Mesendoderm (in vitro differentiated cells): ENCODE measurements around the gene TMEM239.

Source experiments
- DNase-seq: peaks from one replicate; pipeline ENCODE4 v3.0.0; 2013
- H2AK5ac ChIP-seq: 2 replicates; pipeline ENCODE4 v1.6.1; 2013; ENCODE audit warnings: low read length, inconsistent platforms
- H2BK120ac ChIP-seq: 2 replicates; pipeline ENCODE4 v1.6.1; 2013; ENCODE audit warnings: low read depth, mild to moderate bottlenecking, low read length, moderate library complexity, mixed read lengths
- H2BK15ac ChIP-seq: replicated peaks from 2 replicates; pipeline ENCODE4 v1.6.1; 2013; ENCODE audit warnings: low read depth, mild to moderate bottlenecking, moderate library complexity
- H2BK5ac ChIP-seq: 2 replicates; pipeline ENCODE4 v1.6.1; 2013; ENCODE audit warnings: low read length, inconsistent platforms
- H3K18ac ChIP-seq: 2 replicates; pipeline ENCODE4 v1.6.1; 2013; ENCODE audit warnings: mild to moderate bottlenecking, low read length, mixed read lengths
- H3K23ac ChIP-seq: one replicate; pipeline ENCODE4 v1.6.1; 2013; ENCODE audit warnings: low read length
- H3K27ac ChIP-seq: 2 replicates; pipeline ENCODE4 v1.5.1; 2013; ENCODE audit warnings: low read depth, mild to moderate bottlenecking, inconsistent platforms, low read length, moderate library complexity
- H3K27me3 ChIP-seq: 2 replicates; pipeline ENCODE4 v1.6.1; 2013; ENCODE audit warnings: low read length, control low read depth, mild to moderate bottlenecking, inconsistent platforms; ENCODE audit not compliant: insufficient read depth, poor library complexity
- H3K36me3 ChIP-seq: 2 replicates; pipeline ENCODE4 v1.6.1; 2013; ENCODE audit warnings: low read length, inconsistent platforms; ENCODE audit not compliant: control insufficient read depth, insufficient read depth
- H3K4ac ChIP-seq: one replicate; pipeline ENCODE4 v1.6.1; 2013; ENCODE audit warnings: low read depth, mild to moderate bottlenecking, low read length, moderate library complexity
- H3K4me1 ChIP-seq: 2 replicates; pipeline ENCODE4 v1.6.1; 2013; ENCODE audit warnings: low read depth, low read length, inconsistent platforms; ENCODE audit not compliant: control insufficient read depth
- H3K4me2 ChIP-seq: 2 replicates; pipeline ENCODE4 v1.6.1; 2013; ENCODE audit warnings: low read length
- H3K4me3 ChIP-seq: 2 replicates; pipeline ENCODE4 v1.5.1; 2013; ENCODE audit warnings: mild to moderate bottlenecking, low read length
- H3K56ac ChIP-seq: one replicate; pipeline ENCODE4 v1.6.1; 2013; ENCODE audit warnings: low read length
- H3K79me1 ChIP-seq: 2 replicates; pipeline ENCODE4 v1.6.1; 2013; ENCODE audit warnings: low read length, inconsistent platforms
- H3K79me2 ChIP-seq: 2 replicates; pipeline ENCODE4 v1.6.1; 2013; ENCODE audit warnings: mild to moderate bottlenecking, low read length; ENCODE audit not compliant: control insufficient read depth, insufficient read depth
- H3K9ac ChIP-seq: 2 replicates; pipeline ENCODE4 v1.6.1; 2013; ENCODE audit warnings: low read length, inconsistent platforms
- H4K5ac ChIP-seq: one replicate; pipeline ENCODE4 v1.6.1; 2013; ENCODE audit warnings: low read length
- H4K8ac ChIP-seq: one replicate; pipeline ENCODE4 v1.6.1; 2013; ENCODE audit warnings: low read depth, mild to moderate bottlenecking, control low read depth, low read length, moderate library complexity
- WGBS: extraction: QIAGEN DNeasy Blood & Tissue Kit; methylation state at CpG from one replicate; pipeline ENCODE4 v1.1.7; 2013; ENCODE audit warnings: low lambda C conversion rate, missing lambda C conversion rate; ENCODE audit not compliant: insufficient coverage; ENCODE audit errors: extremely low coverage; 5-methylcytosine and 5-hydroxymethylcytosine counted together

The TMEM239 gene

DNA sequence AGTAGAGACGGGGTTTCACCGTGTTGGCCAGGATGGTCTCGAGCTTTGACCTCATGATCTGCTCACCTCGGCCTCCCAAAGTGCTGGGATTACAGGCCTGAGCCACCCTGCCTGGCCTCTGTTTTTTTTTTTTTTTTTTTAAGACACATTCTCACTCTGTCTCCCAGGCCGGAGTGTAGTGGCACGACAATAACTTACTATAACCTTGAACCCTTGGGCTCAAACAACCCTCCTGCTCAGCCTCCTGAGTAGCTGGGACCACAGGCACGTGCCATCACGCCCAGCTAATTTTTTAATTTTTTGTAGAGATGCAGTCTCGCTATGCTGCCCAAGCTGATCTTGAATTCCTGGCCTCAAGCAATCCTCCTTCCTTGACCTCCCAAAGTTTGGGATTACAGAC, 42.4 kb upstream of the TMEM239 start:
- no peak overlapping the region for H3K9ac ChIP-seq
- H2BK15ac ChIP-seq: no peak overlapping the region
- H2BK120ac ChIP-seq: no peak overlapping the region
- no peak overlapping the region for H3K4me3 ChIP-seq
- H4K5ac ChIP-seq: no peak overlapping the region
- no peak for DNase-seq
- no peak overlapping the region for H3K23ac ChIP-seq
- H4K8ac ChIP-seq: no peak overlapping the region
- no peak overlapping the region for H2AK5ac ChIP-seq
- no peaks in the 10 kb centered on the region for H3K36me3 ChIP-seq
- no peak overlapping the region for H3K18ac ChIP-seq
- no peaks in the 10 kb centered on the region for H3K27me3 ChIP-seq
- no CpG with 5 or more reads among the region's 9 CpGs for WGBS
- no peaks in the 10 kb centered on the region for H3K79me1 ChIP-seq
- H3K27ac ChIP-seq: no peak overlapping the region
- H3K4ac ChIP-seq: no peak overlapping the region
- no peaks in the 10 kb centered on the region for H3K79me2 ChIP-seq
- H2BK5ac ChIP-seq: no peak overlapping the region
- H3K4me2 ChIP-seq: no peak overlapping the region
- H3K4me1 ChIP-seq: no peaks in the 10 kb centered on the region
- no peak overlapping the region for H3K56ac ChIP-seq

DNA sequence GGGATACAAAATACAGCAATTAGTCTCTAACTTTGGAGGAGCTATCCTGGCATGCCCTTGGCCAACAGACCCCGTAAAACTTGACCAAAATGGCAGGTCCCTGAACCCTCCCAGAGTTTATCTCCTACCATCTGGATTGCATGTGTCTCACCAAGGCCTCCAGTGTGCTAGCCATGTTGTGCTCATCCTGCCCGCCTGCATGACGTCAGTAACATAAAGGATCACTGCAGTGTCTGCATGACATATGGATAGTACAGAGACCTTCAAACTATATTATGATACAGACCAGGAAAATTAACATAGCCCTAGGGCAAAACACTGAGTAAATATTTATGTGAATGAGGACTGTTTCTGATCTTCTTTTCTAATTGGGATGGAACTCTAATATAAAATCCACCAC, 41.0 kb upstream of the TMEM239 start:
- no peak overlapping the region for H3K4me2 ChIP-seq
- no peak overlapping the region for H2BK120ac ChIP-seq
- no peaks in the 10 kb centered on the region for H3K79me2 ChIP-seq
- no peak overlapping the region for H2BK5ac ChIP-seq
- no peak overlapping the region for H3K9ac ChIP-seq
- H3K27me3 ChIP-seq: no peaks in the 10 kb centered on the region
- H3K4ac ChIP-seq: no peak overlapping the region
- no peak overlapping the region for H3K27ac ChIP-seq
- H3K56ac ChIP-seq: no peak overlapping the region
- no peak overlapping the region for H3K23ac ChIP-seq
- H3K79me1 ChIP-seq: no peaks in the 10 kb centered on the region
- no peak overlapping the region for H4K8ac ChIP-seq
- H3K36me3 ChIP-seq: no peaks in the 10 kb centered on the region
- no peak for DNase-seq
- no peak overlapping the region for H3K18ac ChIP-seq
- no CpG with 5 or more reads among the region's 3 CpGs for WGBS
- H3K4me3 ChIP-seq: no peak overlapping the region
- H3K4me1 ChIP-seq: no peaks in the 10 kb centered on the region
- H2BK15ac ChIP-seq: no peak overlapping the region
- H2AK5ac ChIP-seq: no peak overlapping the region
- H4K5ac ChIP-seq: no peak overlapping the region

GRCh38 chr20:2778602-2779321, 37.4 kb upstream of the TMEM239 start:
- WGBS: no CpG with 5 or more reads among the region's 10 CpGs
- Histone ChIP-seq H4K8ac (no peak overlapping the region), H3K18ac (no peak overlapping the region), H3K4me3 (no peak overlapping the region), H2BK5ac (no peak overlapping the region), H3K9ac (no peak overlapping the region), H2AK5ac (no peak overlapping the region), H3K4me2 (no peak overlapping the region), H3K36me3 (no peaks in the 10 kb centered on the region), H2BK120ac (no peak overlapping the region), H3K27ac (no peak overlapping the region), H3K79me1 (no peaks in the 10 kb centered on the region), H3K23ac (no peak overlapping the region), H2BK15ac (no peak overlapping the region), H3K27me3 (no peaks in the 10 kb centered on the region), H4K5ac (no peak overlapping the region), H3K4me1 (no peaks in the 10 kb centered on the region), H3K79me2 (no peaks in the 10 kb centered on the region), H3K56ac (no peak overlapping the region), H3K4ac (no peak overlapping the region)
- DNase-seq: no peak

- no CpG with 5 or more reads among the region's 3 CpGs for WGBS
- no peak overlapping the region for H3K56ac ChIP-seq
- no peak overlapping the region for H3K4ac ChIP-seq
- no peaks in the 10 kb centered on the region for H3K27me3 ChIP-seq
- H3K36me3 ChIP-seq: no peaks in the 10 kb centered on the region
- H4K8ac ChIP-seq: no peak overlapping the region
- no peak overlapping the region for H3K27ac ChIP-seq
- H2BK15ac ChIP-seq: no peak overlapping the region
- H2AK5ac ChIP-seq: no peak overlapping the region
- H2BK120ac ChIP-seq: no peak overlapping the region
- H3K23ac ChIP-seq: no peak overlapping the region
- DNase-seq: no peak
- no peak overlapping the region for H4K5ac ChIP-seq
- no peak overlapping the region for H3K18ac ChIP-seq
- H3K4me1 ChIP-seq: no peaks in the 10 kb centered on the region
- no peak overlapping the region for H3K4me3 ChIP-seq
- H3K9ac ChIP-seq: no peak overlapping the region
- no peaks in the 10 kb centered on the region for H3K79me2 ChIP-seq
- H3K4me2 ChIP-seq: no peak overlapping the region
- H3K79me1 ChIP-seq: no peaks in the 10 kb centered on the region
- H2BK5ac ChIP-seq: no peak overlapping the region
Observed at GRCh38 chr20:2780948-2781347, 35.2 kb upstream of the TMEM239 start.

- Histone ChIP-seq H3K18ac (no peak overlapping the region), H3K27me3 (no peaks in the 10 kb centered on the region), H3K23ac (no peak overlapping the region), H2BK120ac (no peak overlapping the region), H3K4ac (no peak overlapping the region), H3K56ac (no peak overlapping the region), H4K8ac (no peak overlapping the region), H3K4me3 (no peak overlapping the region), H2BK5ac (no peak overlapping the region), H3K27ac (no peak overlapping the region), H3K36me3 (no peaks in the 10 kb centered on the region), H3K4me2 (no peak overlapping the region), H2AK5ac (no peak overlapping the region), H3K4me1 (no peaks in the 10 kb centered on the region), H3K79me1 (no peaks in the 10 kb centered on the region), H3K9ac (no peak overlapping the region), H2BK15ac (no peak overlapping the region), H3K79me2 (no peaks in the 10 kb centered on the region), H4K5ac (no peak overlapping the region)
- no peak for DNase-seq
- WGBS: no CpG with 5 or more reads among the region's 6 CpGs
Observed at GRCh38 chr20:2783908-2784566, 32.1 kb upstream of the TMEM239 start.
